AG04450 (cell line): ENCODE data around the gene MAP2K6. TPM values are rescaled to one million over a fixed set of nuclear protein-coding genes. Genes with fewer than 3 reads are reported as not detected.

Experiments
- CTCF ChIA-PET: fragments of 300-600, 350-600 bp; formaldehyde crosslinking; extraction: SDS; loops from one replicate; lab custom pipeline; 2022; ENCODE audit warnings: antibody characterized with exemption, inconsistent platforms; lab: Charles Lee
- POLR2A ChIA-PET: fragments of 350-600 bp; formaldehyde crosslinking; extraction: SDS; loops from one replicate; lab custom pipeline; 2021; ENCODE audit warnings: antibody characterized with exemption, inconsistent platforms; lab: Yijun Ruan, JAX
- DNase-seq: peaks from one replicate; pipeline ENCODE4 v3.0.0-alpha.2; 2011; ENCODE audit warnings: low read depth, low spot score
- H3K27ac ChIP-seq: one replicate; pipeline ENCODE4 v1.5.1; 2012; ENCODE audit warnings: low read depth, low read length, control low read depth
- H3K27me3 ChIP-seq: one replicate; pipeline ENCODE4 v1.6.0; 2012; ENCODE audit warnings: low read length; ENCODE audit not compliant: control insufficient read depth, insufficient read depth
- H3K4me3 ChIP-seq: 2 replicates; pipeline ENCODE4 v1.5.1; 2011; ENCODE audit warnings: mild to moderate bottlenecking, low read depth, low read length, control low read depth
- H3K9me3 ChIP-seq: 2 replicates; pipeline ENCODE4 v1.5.1; 2012; ENCODE audit warnings: low read length; ENCODE audit not compliant: control insufficient read depth, insufficient read depth
- polyA plus RNA-seq: library from polyadenylated mRNA; depleted of rRNA; stranded (reverse); fragments of >200 nt; gene quantifications from 2 replicates; pipeline ENCODE4 v1.2.3, GENCODE V29; 2011
- TF ChIP-seq, protein P1 (sequence below): IDR thresholded peaks from 2 replicates; pipeline ENCODE4 v1.5.1; 2011; ENCODE audit warnings: low read depth, low read length, control low read depth, inconsistent platforms

Gene MAP2K6
- polyA plus RNA-seq, 1 experiment: 10.9 TPM

DNA sequence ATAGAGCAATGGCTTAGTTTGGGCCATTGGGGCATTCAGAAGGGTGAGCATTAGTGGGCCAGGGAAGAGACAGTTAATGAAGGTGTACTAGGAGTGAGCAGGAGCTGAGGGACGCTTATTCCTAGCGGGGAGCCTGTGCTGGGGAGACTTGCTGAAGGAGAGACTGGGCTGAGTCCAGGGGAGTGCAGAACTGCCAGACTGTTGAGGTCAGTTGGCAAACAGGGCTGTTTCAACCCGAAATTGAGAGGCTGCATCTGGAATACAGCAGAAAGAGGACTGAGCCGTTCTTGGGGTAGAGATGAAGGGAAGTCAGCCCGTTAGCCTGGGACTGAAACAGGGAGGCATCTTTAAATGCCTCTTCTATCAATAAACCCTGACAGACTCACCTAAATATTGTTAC lies 33.2 kb downstream of the MAP2K6 start:
- Histone ChIP-seq H3K27ac (no peak overlapping the region), H3K4me3 (no peak overlapping the region), H3K27me3 (peaks cover 3% of the 10 kb centered on the region), H3K9me3 (no peaks in the 10 kb centered on the region)
- TF ChIP-seq, protein P1, sequence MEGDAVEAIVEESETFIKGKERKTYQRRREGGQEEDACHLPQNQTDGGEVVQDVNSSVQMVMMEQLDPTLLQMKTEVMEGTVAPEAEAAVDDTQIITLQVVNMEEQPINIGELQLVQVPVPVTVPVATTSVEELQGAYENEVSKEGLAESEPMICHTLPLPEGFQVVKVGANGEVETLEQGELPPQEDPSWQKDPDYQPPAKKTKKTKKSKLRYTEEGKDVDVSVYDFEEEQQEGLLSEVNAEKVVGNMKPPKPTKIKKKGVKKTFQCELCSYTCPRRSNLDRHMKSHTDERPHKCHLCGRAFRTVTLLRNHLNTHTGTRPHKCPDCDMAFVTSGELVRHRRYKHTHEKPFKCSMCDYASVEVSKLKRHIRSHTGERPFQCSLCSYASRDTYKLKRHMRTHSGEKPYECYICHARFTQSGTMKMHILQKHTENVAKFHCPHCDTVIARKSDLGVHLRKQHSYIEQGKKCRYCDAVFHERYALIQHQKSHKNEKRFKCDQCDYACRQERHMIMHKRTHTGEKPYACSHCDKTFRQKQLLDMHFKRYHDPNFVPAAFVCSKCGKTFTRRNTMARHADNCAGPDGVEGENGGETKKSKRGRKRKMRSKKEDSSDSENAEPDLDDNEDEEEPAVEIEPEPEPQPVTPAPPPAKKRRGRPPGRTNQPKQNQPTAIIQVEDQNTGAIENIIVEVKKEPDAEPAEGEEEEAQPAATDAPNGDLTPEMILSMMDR: no peak
- no peak for DNase-seq
- ChIA-PET CTCF (no interaction called here), POLR2A (no interaction called here)

DNA sequence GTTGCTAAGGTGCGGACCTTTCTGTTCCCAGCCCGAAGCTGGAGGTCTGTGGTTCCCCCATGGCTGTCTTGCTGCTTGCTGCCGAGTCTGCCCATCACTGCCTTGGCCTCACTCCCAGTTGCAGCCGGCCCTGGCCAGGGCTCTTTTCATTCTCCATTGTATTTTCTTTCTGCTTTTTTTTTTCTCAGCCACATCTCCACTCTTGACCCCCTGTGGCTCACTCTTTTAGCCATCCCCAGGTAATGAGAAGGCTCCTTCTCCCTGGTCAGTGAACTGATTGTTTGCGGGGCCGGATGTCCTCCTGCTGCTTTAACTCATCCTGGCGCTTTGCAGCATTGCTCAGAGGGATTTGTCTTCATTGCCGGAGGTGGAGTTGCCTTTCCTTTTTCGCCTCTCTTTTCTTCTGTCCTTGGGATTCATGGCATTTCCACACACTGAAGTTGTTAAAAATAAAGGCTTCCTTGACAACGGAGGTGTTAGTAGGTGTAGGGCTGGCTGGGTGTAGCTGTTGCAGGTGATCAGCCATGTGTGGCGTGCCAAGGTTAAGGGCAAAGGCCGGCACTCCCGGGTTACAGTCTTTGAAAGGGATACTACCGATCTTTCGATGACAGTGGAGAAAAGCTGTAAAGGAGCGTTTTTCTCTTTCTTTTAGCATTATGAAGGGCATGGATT lies 34.1 kb downstream of the MAP2K6 start:
- Histone ChIP-seq H3K9me3 (no peaks in the 10 kb centered on the region), H3K27me3 (no peaks in the 10 kb centered on the region), H3K4me3 (no peak overlapping the region), H3K27ac (no peak overlapping the region)
- no peak for DNase-seq
- ChIA-PET POLR2A (no interaction called here), CTCF (no interaction called here)
- TF ChIP-seq, protein P1: no peak

DNA sequence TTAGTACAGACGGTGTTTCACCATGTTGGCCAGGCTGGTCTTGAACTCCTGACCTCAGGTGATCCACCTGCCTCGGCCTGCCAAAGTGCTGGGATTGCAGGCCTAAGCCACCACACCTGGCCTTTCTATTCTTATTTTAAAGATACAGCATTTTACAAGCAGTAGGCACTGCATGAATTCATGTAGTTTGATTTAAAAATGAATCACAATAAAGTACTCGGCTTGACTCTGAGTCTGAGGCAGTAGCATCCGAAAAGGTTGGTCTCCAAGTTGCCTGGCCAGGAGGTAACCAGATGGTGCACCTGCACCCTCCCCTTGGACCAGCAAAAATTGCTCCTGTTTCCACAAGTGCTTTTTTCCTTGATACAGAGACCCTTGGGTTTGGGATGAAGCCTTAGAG lies 35.6 kb downstream of the MAP2K6 start:
- Histone ChIP-seq H3K4me3 (no peak overlapping the region), H3K27ac (no peak overlapping the region), H3K9me3 (no peaks in the 10 kb centered on the region), H3K27me3 (no peaks in the 10 kb centered on the region)
- no peak for DNase-seq
- CTCF ChIA-PET: no interaction called here
- TF ChIP-seq, protein P1: no peak
- POLR2A ChIA-PET: no interaction called here

DNA sequence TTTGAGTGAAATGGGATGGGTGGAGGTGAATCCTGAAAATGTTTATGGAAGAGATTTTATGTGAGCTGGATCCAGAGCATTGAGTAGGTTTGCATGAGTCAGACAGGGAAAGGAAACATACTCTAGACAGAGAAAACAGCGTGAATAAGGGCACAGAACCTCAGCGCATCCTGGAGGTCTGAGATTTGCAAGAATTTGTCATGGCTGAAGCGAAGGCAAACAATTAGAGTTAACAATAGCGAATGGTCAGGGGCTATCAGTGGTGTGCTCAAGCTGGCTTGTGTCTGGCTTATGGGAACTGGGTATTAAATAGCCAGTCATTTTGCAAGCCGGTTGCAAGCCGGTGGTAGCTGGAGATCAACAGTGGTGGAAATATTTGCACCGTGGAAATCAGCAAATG lies 36.4 kb downstream of the MAP2K6 start:
- H3K9me3 ChIP-seq: no peaks in the 10 kb centered on the region
- CTCF ChIA-PET: no interaction called here
- H3K4me3 ChIP-seq: no peak overlapping the region
- H3K27me3 ChIP-seq: no peaks in the 10 kb centered on the region
- POLR2A ChIA-PET: no interaction called here
- TF ChIP-seq, protein P1: no peak
- H3K27ac ChIP-seq: no peak overlapping the region
- no peak for DNase-seq

DNA sequence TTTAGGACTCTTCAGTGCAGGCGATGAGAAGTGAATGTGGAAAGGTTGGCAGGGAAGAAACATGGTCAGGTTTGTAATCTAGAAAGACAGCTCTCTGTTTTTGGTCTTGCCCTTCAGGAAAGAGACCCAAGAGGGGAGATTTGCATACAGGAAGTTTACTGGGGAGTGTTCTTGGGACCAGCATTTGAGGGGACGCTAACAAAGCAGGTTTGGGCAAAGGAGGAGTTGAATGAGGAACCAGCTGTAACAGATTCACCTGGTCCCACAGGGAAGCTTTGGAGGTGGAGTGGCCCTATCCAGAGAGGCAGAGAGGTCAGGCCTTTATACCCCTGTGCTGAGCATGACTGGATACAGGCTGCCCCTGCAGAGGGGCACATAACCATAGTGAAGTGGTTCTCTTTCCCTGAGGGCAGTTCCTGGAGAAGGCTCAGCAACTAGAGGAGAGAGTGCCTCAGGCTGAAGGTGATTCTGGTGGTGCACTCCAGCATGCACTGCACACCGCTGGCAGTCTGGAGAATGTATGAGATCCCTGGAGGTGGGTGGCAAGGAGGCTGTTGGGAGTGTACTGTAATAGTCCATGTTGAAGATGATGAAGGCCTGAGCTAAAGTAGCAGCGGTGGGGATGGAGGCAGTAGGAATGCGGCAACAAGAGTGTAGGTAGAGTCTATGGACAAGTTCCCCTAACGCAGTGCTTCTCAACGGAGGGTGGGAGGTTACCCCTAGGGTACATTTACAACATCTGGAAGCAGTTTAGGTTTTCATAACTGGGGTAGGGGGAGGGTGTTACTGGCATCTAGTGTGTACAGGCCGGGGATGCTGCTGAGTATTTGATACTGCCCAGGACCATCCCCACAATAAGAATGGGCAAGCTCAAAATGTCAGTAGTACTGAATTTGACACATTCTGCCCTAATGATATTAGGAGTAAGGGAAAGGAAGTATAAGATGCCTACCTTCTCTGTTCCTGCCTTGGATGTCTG lies 37.2 kb downstream of the MAP2K6 start:
- Histone ChIP-seq H3K9me3 (no peaks in the 10 kb centered on the region), H3K27ac (no peak overlapping the region), H3K27me3 (no peaks in the 10 kb centered on the region), H3K4me3 (no peak overlapping the region)
- CTCF ChIA-PET: no interaction called here
- POLR2A ChIA-PET: no interaction called here
- no peak for DNase-seq
- TF ChIP-seq, protein P1: no peak
